Neural progenitor cell (in vitro differentiated cells): ENCODE data around the gene OSBPL8. TPM values are rescaled to one million over a fixed set of nuclear protein-coding genes. Genes with fewer than 3 reads are reported as not detected.

ENCODE experiments used
- DNase-seq: peaks from one replicate; pipeline ENCODE4 v3.0.0-alpha.2; 2016; ENCODE audit warnings: low spot score
- H2AFZ ChIP-seq: fragments of 200-600 bp; sonication (generic); replicated peaks from 2 replicates; pipeline ENCODE4 v1.6.1; 2016; ENCODE audit warnings: antibody characterized with exemption
- H3F3A ChIP-seq: fragments of 200-600 bp; sonication (generic); 2 replicates; pipeline ENCODE4 v1.6.1; 2016; ENCODE audit warnings: antibody characterized with exemption, low read depth
- H3K27ac ChIP-seq: fragments of 200-600 bp; sonication (generic); 2 replicates; pipeline ENCODE4 v1.5.1; 2016; ENCODE audit warnings: mild to moderate bottlenecking
- H3K27me3 ChIP-seq: fragments of 200-600 bp; sonication (generic); 2 replicates; pipeline ENCODE4 v1.6.1; 2016; ENCODE audit warnings: mild to moderate bottlenecking, moderate library complexity
- H3K36me3 ChIP-seq: fragments of 200-600 bp; sonication (generic); 2 replicates; pipeline ENCODE4 v1.5.1; 2016
- H3K4me1 ChIP-seq: fragments of 200-600 bp; sonication (generic); 2 replicates; pipeline ENCODE4 v1.6.1; 2016; ENCODE audit warnings: mixed run types
- H3K4me2 ChIP-seq: fragments of 200-600 bp; sonication (generic); 2 replicates; pipeline ENCODE4 v1.6.1; 2016
- H3K4me3 ChIP-seq: fragments of 200-600 bp; sonication (generic); 2 replicates; pipeline ENCODE4 v1.5.1; 2016
- H3K79me2 ChIP-seq: fragments of 200-600 bp; sonication (generic); 2 replicates; pipeline ENCODE4 v1.6.1; 2016; ENCODE audit warnings: low read depth
- H3K9ac ChIP-seq: fragments of 200-600 bp; sonication (generic); 2 replicates; pipeline ENCODE4 v1.6.1; 2016
- H3K9me3 ChIP-seq: fragments of 200-600 bp; sonication (generic); 2 replicates; pipeline ENCODE4 v1.5.1; 2016; ENCODE audit warnings: low read depth
- H4K20me1 ChIP-seq: fragments of 200-600 bp; sonication (generic); 2 replicates; pipeline ENCODE4 v1.6.1; 2016; ENCODE audit warnings: low read depth
- H3K27ac Mint-ChIP-seq: 3 replicates; pipeline ENCODE4 v1.8.0; 2021; ENCODE audit warnings: mixed read lengths
- H3K27me3 Mint-ChIP-seq: 2 replicates; pipeline ENCODE4 v1.8.0; 2022; ENCODE audit warnings: low read depth, mild to moderate bottlenecking, inconsistent platforms, moderate library complexity, mixed read lengths; ENCODE audit not compliant: insufficient read depth
- H3K36me3 Mint-ChIP-seq: 3 replicates; pipeline ENCODE4 v1.8.0; 2021; ENCODE audit warnings: mixed read lengths
- H3K4me1 Mint-ChIP-seq: 3 replicates; pipeline ENCODE4 v1.8.0; 2021; ENCODE audit warnings: mixed read lengths
- H3K4me3 Mint-ChIP-seq: 3 replicates; pipeline ENCODE4 v1.8.0; 2021; ENCODE audit warnings: mild to moderate bottlenecking, moderate library complexity, mixed read lengths
- H3K9me3 Mint-ChIP-seq: 3 replicates; pipeline ENCODE4 v1.8.0; 2020; ENCODE audit warnings: mixed read lengths
- EZH2 ChIP-seq: fragments of 200-600 bp; sonication (generic); IDR thresholded peaks from 2 replicates; pipeline ENCODE4 v1.6.1; 2017; ENCODE audit warnings: antibody characterized with exemption, mild to moderate bottlenecking, moderate library complexity
- EZH2phosphoT487 ChIP-seq: fragments of 200-600 bp; sonication (generic); IDR thresholded peaks from 2 replicates; pipeline ENCODE4 v1.6.1; 2017; ENCODE audit warnings: antibody characterized with exemption
- total RNA-seq: library from RNA; depleted of rRNA; stranded (reverse); fragments of >200 nt; gene quantifications from 2 replicates; pipeline ENCODE4 v1.2.3, GENCODE V29; 2015; ENCODE audit warnings: low replicate concordance
- TF ChIP-seq, protein P1 (sequence below): fragments of 200-600 bp; sonication (generic); IDR thresholded peaks from 2 replicates; pipeline ENCODE4 v1.5.1; 2017; ENCODE audit warnings: antibody characterized with exemption, mild to moderate bottlenecking

Gene OSBPL8
- total RNA-seq, 1 donor from 2014 or later, result 93.6 TPM

- TF ChIP-seq EZH2 (no peak), EZH2phosphoT487 (no peak)
- TF ChIP-seq, protein P1, sequence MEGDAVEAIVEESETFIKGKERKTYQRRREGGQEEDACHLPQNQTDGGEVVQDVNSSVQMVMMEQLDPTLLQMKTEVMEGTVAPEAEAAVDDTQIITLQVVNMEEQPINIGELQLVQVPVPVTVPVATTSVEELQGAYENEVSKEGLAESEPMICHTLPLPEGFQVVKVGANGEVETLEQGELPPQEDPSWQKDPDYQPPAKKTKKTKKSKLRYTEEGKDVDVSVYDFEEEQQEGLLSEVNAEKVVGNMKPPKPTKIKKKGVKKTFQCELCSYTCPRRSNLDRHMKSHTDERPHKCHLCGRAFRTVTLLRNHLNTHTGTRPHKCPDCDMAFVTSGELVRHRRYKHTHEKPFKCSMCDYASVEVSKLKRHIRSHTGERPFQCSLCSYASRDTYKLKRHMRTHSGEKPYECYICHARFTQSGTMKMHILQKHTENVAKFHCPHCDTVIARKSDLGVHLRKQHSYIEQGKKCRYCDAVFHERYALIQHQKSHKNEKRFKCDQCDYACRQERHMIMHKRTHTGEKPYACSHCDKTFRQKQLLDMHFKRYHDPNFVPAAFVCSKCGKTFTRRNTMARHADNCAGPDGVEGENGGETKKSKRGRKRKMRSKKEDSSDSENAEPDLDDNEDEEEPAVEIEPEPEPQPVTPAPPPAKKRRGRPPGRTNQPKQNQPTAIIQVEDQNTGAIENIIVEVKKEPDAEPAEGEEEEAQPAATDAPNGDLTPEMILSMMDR, result no peak
- Histone ChIP-seq H3K79me2 (peaks cover 92% of the 10 kb centered on the region), H3K4me1 (peaks cover 5% of the 10 kb centered on the region), H3K9ac (no peak overlapping the region), H4K20me1 (no peaks in the 10 kb centered on the region), H2AFZ (no peak overlapping the region), H3K9me3 (no peaks in the 10 kb centered on the region), H3K36me3 (no peaks in the 10 kb centered on the region), H3F3A (no peaks in the 10 kb centered on the region), H3K27me3 (no peaks in the 10 kb centered on the region), H3K4me2 (no peak overlapping the region), H3K27ac (no peak overlapping the region), H3K4me3 (no peak overlapping the region)
- Mint-ChIP-seq H3K4me3 (no peak overlapping the region), H3K9me3 (peaks cover 14% of the 10 kb centered on the region), H3K36me3 (peaks cover 13% of the 10 kb centered on the region), H3K27me3 (peaks cover 2% of the 10 kb centered on the region), H3K4me1 (no peaks in the 10 kb centered on the region), H3K27ac (no peak overlapping the region)
- DNase-seq, result no peak
Measured at GRCh38 chr12:76531056-76531455, 28.5 kb downstream of the OSBPL8 start.

DNA sequence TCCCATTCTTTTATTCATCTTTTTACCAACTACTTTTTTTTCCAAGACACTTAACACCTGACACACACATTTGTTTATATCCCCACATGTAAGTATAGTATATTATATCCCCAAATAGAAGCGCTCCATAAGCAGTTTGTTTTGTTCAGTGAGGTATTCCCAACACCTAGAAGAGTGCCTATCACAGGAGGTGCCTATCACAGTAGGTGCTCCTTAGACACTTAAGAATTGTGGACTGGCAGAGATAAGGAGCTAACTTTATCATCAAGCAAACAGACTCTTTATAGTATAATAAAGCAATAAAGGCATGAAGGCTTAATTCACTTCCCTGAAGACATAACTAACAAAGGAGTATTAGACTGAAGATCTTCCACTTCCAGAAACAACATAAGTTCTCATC lies 29.1 kb downstream of the OSBPL8 start:
- peaks cover 5% of the 10 kb centered on the region for H3K4me1 ChIP-seq
- peaks cover 2% of the 10 kb centered on the region for H3K27me3 Mint-ChIP-seq
- H3K27me3 ChIP-seq, result no peaks in the 10 kb centered on the region
- H3K9me3 Mint-ChIP-seq, result peaks cover 8% of the 10 kb centered on the region
- peaks cover 91% of the 10 kb centered on the region for H3K79me2 ChIP-seq
- H3K9me3 ChIP-seq, result no peaks in the 10 kb centered on the region
- DNase-seq, result no peak
- no peaks in the 10 kb centered on the region for H4K20me1 ChIP-seq
- peaks cover 8% of the 10 kb centered on the region for H3K36me3 Mint-ChIP-seq
- TF ChIP-seq EZH2 (no peak), EZH2phosphoT487 (no peak)
- TF ChIP-seq, protein P1, result no peak
- no peak overlapping the region for H3K4me2 ChIP-seq
- H3K36me3 ChIP-seq, result no peaks in the 10 kb centered on the region
- H3F3A ChIP-seq, result no peaks in the 10 kb centered on the region
- H2AFZ ChIP-seq, result no peak overlapping the region
- no peak overlapping the region for H3K4me3 ChIP-seq
- H3K27ac ChIP-seq, result no peak overlapping the region
- H3K4me3 Mint-ChIP-seq, result no peak overlapping the region
- no peaks in the 10 kb centered on the region for H3K4me1 Mint-ChIP-seq
- no peak overlapping the region for H3K27ac Mint-ChIP-seq
- H3K9ac ChIP-seq, result no peak overlapping the region

DNA sequence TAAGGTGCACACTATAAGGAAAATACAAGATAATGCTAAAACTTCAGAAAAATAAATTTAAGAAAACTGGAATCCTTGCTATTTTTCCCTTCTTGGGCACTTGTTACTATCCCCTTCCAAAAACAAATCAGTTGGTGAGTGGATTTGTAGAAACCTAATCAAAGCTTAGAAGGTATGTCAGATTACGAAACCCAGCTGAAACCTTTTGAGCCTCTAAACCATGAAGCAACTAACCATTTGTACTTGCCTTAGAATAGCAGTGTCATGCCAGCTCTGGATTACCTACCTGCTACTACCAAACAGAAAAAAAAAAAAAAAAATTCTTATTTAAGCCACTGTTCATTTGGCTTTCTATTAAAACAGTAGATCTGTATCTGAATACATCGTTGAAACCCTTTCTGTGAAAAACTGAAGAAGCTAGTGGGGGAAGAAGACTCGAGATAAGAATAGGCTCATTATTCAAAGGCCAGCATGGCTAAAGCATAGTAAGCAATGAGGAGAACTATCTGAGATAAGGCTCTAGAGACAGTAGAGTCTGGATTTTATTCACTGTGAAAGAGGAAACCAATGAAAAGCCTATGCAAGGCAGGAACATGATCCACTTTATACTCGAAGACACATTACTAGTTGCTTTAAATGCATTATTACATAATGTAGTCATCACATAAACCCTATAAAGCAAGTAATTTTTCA lies 30.2 kb downstream of the OSBPL8 start:
- H3K4me3 Mint-ChIP-seq, result no peak overlapping the region
- Histone ChIP-seq H3F3A (no peaks in the 10 kb centered on the region), H3K4me1 (peaks cover 5% of the 10 kb centered on the region), H4K20me1 (no peaks in the 10 kb centered on the region), H3K4me2 (no peak overlapping the region), H3K9me3 (no peaks in the 10 kb centered on the region), H3K4me3 (no peak overlapping the region), H2AFZ (no peak overlapping the region), H3K79me2 (peaks cover 92% of the 10 kb centered on the region), H3K27ac (no peak overlapping the region), H3K36me3 (no peaks in the 10 kb centered on the region), H3K27me3 (no peaks in the 10 kb centered on the region), H3K9ac (no peak overlapping the region)
- TF ChIP-seq, protein P1, result no peak
- TF ChIP-seq EZH2phosphoT487 (no peak), EZH2 (no peak)
- peaks cover 2% of the 10 kb centered on the region for H3K27me3 Mint-ChIP-seq
- peaks cover 8% of the 10 kb centered on the region for H3K9me3 Mint-ChIP-seq
- no peaks in the 10 kb centered on the region for H3K4me1 Mint-ChIP-seq
- DNase-seq, result no peak
- H3K36me3 Mint-ChIP-seq, result peaks cover 12% of the 10 kb centered on the region
- H3K27ac Mint-ChIP-seq, result no peak overlapping the region
